ENCODE data around the gene TAS2R4. TPM values are rescaled to one million over a fixed set of nuclear protein-coding genes. Genes with fewer than 3 reads are reported as not detected.

The TAS2R4 gene
- total RNA-seq, 2 experiments from 2014 or later = 1.2 to 1.6 TPM

Small RNAs within 50 kb of the gene (small RNA-seq; reads per million reads assigned to genes)
- not detected for gene RNU1-82P

Other genes with a start within 250 kb of the TAS2R4 start
- gene AGK, start 225.3 kb upstream of the TAS2R4 start, total RNA-seq (2014; rRNA removed; shearing (Covaris generic)) = 26.5 and 31.2 TPM in 2 replicates
- gene AGK, start 225.3 kb upstream of the TAS2R4 start, total RNA-seq (2022) = 33.6 and 40.5 TPM in 2 replicates
- 3.8 and 4.9 TPM in 2 replicates for gene DENND11, start 74.5 kb upstream of the TAS2R4 start, total RNA-seq (2014; rRNA removed; shearing (Covaris generic))
- gene DENND11, start 74.5 kb upstream of the TAS2R4 start, total RNA-seq (2022) = 9.7 and 9.9 TPM in 2 replicates
- gene WEE2, start 68.3 kb upstream of the TAS2R4 start, total RNA-seq (2014; rRNA removed; shearing (Covaris generic)) = not detected in 2 replicates
- not detected in 2 replicates for gene WEE2, start 68.3 kb upstream of the TAS2R4 start, total RNA-seq (2022)
- 177 and 235 TPM in 2 replicates for gene SSBP1, start 38.3 kb upstream of the TAS2R4 start, total RNA-seq (2014; rRNA removed; shearing (Covaris generic))
- 157 and 178 TPM in 2 replicates for gene SSBP1, start 38.3 kb upstream of the TAS2R4 start, total RNA-seq (2022)
- 2.5 and 3.8 TPM in 2 replicates for gene TAS2R3, start 12.6 kb upstream of the TAS2R4 start, total RNA-seq (2014; rRNA removed; shearing (Covaris generic))
- 1.5 and 2.4 TPM in 2 replicates for gene TAS2R3, start 12.6 kb upstream of the TAS2R4 start, total RNA-seq (2022)
- gene TAS2R5, start 13.5 kb downstream of the TAS2R4 start, total RNA-seq (2014; rRNA removed; shearing (Covaris generic)) = 1.6 and 2.2 TPM in 2 replicates
- 1.3 and 1.8 TPM in 2 replicates for gene TAS2R5, start 13.5 kb downstream of the TAS2R4 start, total RNA-seq (2022)
- gene PRSS37, start 64.8 kb downstream of the TAS2R4 start, total RNA-seq (2014; rRNA removed; shearing (Covaris generic)) = not detected in 2 replicates
- not detected in 2 replicates for gene PRSS37, start 64.8 kb downstream of the TAS2R4 start, total RNA-seq (2022)
- 0.06 TPM in 1 of 2 replicates, not detected in the other for gene OR9A4, start 139.7 kb downstream of the TAS2R4 start, total RNA-seq (2014; rRNA removed; shearing (Covaris generic))
- gene OR9A4, start 139.7 kb downstream of the TAS2R4 start, total RNA-seq (2022) = not detected in 2 replicates
- gene CLEC5A, start 170.3 kb downstream of the TAS2R4 start, total RNA-seq (2014; rRNA removed; shearing (Covaris generic)) = not detected in 2 replicates
- not detected in 2 replicates for gene CLEC5A, start 170.3 kb downstream of the TAS2R4 start, total RNA-seq (2022)
- gene TAS2R38, start 197.1 kb downstream of the TAS2R4 start, total RNA-seq (2014; rRNA removed; shearing (Covaris generic)) = not detected in 2 replicates
- not detected in 2 replicates for gene TAS2R38, start 197.1 kb downstream of the TAS2R4 start, total RNA-seq (2022)
- gene MGAM, start 219.2 kb downstream of the TAS2R4 start, total RNA-seq (2014; rRNA removed; shearing (Covaris generic)) = 0.03 and 0.05 TPM in 2 replicates
- not detected in 2 replicates for gene MGAM, start 219.2 kb downstream of the TAS2R4 start, total RNA-seq (2022)